Osteoblast (primary cell): ENCODE results near the gene NEK9. TPM values are rescaled to one million over a fixed set of nuclear protein-coding genes. Genes with fewer than 3 reads are reported as not detected.

ENCODE experiments used
- DNase-seq: peaks from one replicate; pipeline ENCODE4 v3.0.0; 2011; ENCODE audit warnings: low spot score, mixed read lengths; ENCODE audit not compliant: insufficient read length; ENCODE audit errors: missing footprints
- H2AFZ ChIP-seq: 2 replicates; pipeline ENCODE4 v1.6.0; 2011; ENCODE audit warnings: mild to moderate bottlenecking, low read length
- H3K27ac ChIP-seq: 2 replicates; pipeline ENCODE4 v1.5.1; 2011; ENCODE audit warnings: mild to moderate bottlenecking, low read depth, low read length, moderate library complexity
- H3K27me3 ChIP-seq: 2 replicates; pipeline ENCODE4 v1.6.0; 2012; ENCODE audit warnings: mild to moderate bottlenecking, control low read depth, inconsistent platforms, low read length, moderate library complexity; ENCODE audit not compliant: insufficient read depth
- H3K36me3 ChIP-seq: 2 replicates; pipeline ENCODE4 v1.5.1; 2011; ENCODE audit warnings: mild to moderate bottlenecking, low read length, control low read depth, moderate library complexity; ENCODE audit not compliant: insufficient read depth
- H3K4me1 ChIP-seq: 2 replicates; pipeline ENCODE4 v1.5.1; 2011; ENCODE audit warnings: mild to moderate bottlenecking, low read length, control low read depth, moderate library complexity; ENCODE audit not compliant: insufficient read depth
- H3K4me2 ChIP-seq: 2 replicates; pipeline ENCODE4 v1.6.0; 2011; ENCODE audit warnings: mild to moderate bottlenecking, low read length; ENCODE audit not compliant: insufficient read depth
- H3K4me3 ChIP-seq: fragments of 200-600 bp; sonication (generic); 3 replicates; pipeline ENCODE4 v1.5.1; 2012; ENCODE audit warnings: mild to moderate bottlenecking, low read length, inconsistent platforms; ENCODE audit not compliant: insufficient read depth
- H3K79me2 ChIP-seq: 2 replicates; pipeline ENCODE4 v1.6.0; 2012; ENCODE audit warnings: mild to moderate bottlenecking, low read length, control low read depth, inconsistent platforms; ENCODE audit not compliant: insufficient read depth
- H3K9me3 ChIP-seq: 2 replicates; pipeline ENCODE4 v1.5.1; 2011; ENCODE audit warnings: low read depth, low read length, control low read depth
- H4K20me1 ChIP-seq: 2 replicates; pipeline ENCODE4 v1.6.0; 2012; ENCODE audit warnings: mild to moderate bottlenecking, low read length, control low read depth; ENCODE audit not compliant: insufficient read depth
- CTCF ChIP-seq: IDR thresholded peaks from 2 replicates; pipeline ENCODE4 v1.5.1; 2011; ENCODE audit warnings: mild to moderate bottlenecking, low read depth, low read length, moderate library complexity; ENCODE audit errors: extremely low read depth
- total RNA-seq: library from RNA; depleted of rRNA; stranded (reverse); fragments of >200 nt; gene quantifications from 2 replicates; pipeline ENCODE4 v1.2.3, GENCODE V29; 2012

The NEK9 gene
- total RNA-seq, 1 donor, result 42.7 TPM

GRCh38 chr14:75141062-75141461 is 14.2 kb upstream of the NEK9 start:
- no peak overlapping the region for H3K4me3 ChIP-seq
- H3K79me2 ChIP-seq, result peaks cover 76% of the 10 kb centered on the region
- peak; percentile 22 for DNase-seq
- no peaks in the 10 kb centered on the region for H3K27me3 ChIP-seq
- no peak overlapping the region for H2AFZ ChIP-seq
- H3K36me3 ChIP-seq, result peaks cover 17% of the 10 kb centered on the region
- H3K9me3 ChIP-seq, result no peaks in the 10 kb centered on the region
- H3K27ac ChIP-seq, result no peak overlapping the region
- no peaks in the 10 kb centered on the region for H4K20me1 ChIP-seq
- no peak overlapping the region for H3K4me2 ChIP-seq
- no peak for TF ChIP-seq CTCF
- H3K4me1 ChIP-seq, result no peaks in the 10 kb centered on the region

DNA sequence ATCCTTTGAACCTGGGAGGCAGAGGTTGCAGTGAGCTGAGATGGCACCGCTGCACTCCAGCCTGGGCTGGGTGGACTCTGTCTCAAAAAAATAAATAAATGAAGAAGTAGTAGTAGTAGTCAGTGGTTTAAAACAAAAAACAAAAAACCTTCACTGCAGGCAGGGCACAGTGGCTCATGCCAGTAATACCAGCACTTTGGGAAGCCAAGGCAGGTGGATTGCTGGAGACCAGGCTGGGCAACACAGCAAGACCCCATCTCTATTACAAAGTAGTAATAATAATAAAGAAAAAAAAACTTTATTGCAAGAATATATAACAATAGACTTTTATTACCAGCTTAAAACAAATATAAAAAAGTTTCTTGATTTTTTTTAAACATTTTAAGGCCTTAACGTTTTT is 13.8 kb upstream of the NEK9 start:
- DNase-seq, result no peak
- Histone ChIP-seq H2AFZ (no peak overlapping the region), H3K36me3 (peaks cover 17% of the 10 kb centered on the region), H3K27ac (no peak overlapping the region), H3K9me3 (no peaks in the 10 kb centered on the region), H3K4me2 (no peak overlapping the region), H4K20me1 (no peaks in the 10 kb centered on the region), H3K4me1 (no peaks in the 10 kb centered on the region), H3K79me2 (peaks cover 76% of the 10 kb centered on the region), H3K4me3 (no peak overlapping the region), H3K27me3 (no peaks in the 10 kb centered on the region)
- no peak for TF ChIP-seq CTCF

- Histone ChIP-seq H3K4me3 (no peak overlapping the region), H3K9me3 (no peaks in the 10 kb centered on the region), H3K4me2 (no peak overlapping the region), H4K20me1 (no peaks in the 10 kb centered on the region), H2AFZ (no peak overlapping the region), H3K36me3 (peaks cover 19% of the 10 kb centered on the region), H3K27ac (no peak overlapping the region), H3K27me3 (no peaks in the 10 kb centered on the region), H3K4me1 (no peaks in the 10 kb centered on the region), H3K79me2 (peaks cover 69% of the 10 kb centered on the region)
- DNase-seq, result no peak
- TF ChIP-seq CTCF, result no peak
These were observed 12.3 kb upstream of the NEK9 start for GRCh38 chr14:75139185-75139584.

DNA sequence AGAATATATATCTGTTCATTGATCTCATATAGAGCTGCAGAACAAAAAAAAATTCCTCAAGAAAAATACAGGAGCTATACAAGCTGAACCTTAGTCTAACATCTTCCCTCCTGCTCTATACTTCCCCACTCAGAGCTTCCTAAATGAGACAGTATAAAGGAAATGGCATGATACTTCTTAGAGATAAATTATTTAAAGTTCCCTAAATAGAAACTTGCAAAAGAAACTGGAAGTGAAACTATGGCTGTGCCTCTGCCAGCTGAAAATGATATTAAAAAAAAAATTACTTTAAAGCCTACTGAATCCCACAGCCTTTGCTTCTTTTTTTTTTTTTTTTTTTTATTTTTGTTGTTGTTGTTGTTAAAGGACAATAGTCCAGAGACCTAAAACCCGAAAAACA is 11.6 kb upstream of the NEK9 start:
- peaks cover 21% of the 10 kb centered on the region for H3K36me3 ChIP-seq
- no peaks in the 10 kb centered on the region for H4K20me1 ChIP-seq
- H3K79me2 ChIP-seq, result peaks cover 64% of the 10 kb centered on the region
- no peak overlapping the region for H3K4me2 ChIP-seq
- H2AFZ ChIP-seq, result no peak overlapping the region
- no peak for TF ChIP-seq CTCF
- no peak overlapping the region for H3K27ac ChIP-seq
- H3K4me3 ChIP-seq, result no peak overlapping the region
- peak; percentile 69 for DNase-seq
- H3K27me3 ChIP-seq, result no peaks in the 10 kb centered on the region
- no peaks in the 10 kb centered on the region for H3K4me1 ChIP-seq
- no peaks in the 10 kb centered on the region for H3K9me3 ChIP-seq
